Ishikawa (cell line): ENCODE data around the gene CRABP2.
A peak's percentile ranks its signal among the peaks of the same experiment; 100 is the strongest.

Experiments used
- CEBPB ChIP-seq: IDR thresholded peaks from 2 replicates; pipeline ENCODE4 v1.6.1; 2012
- CREB1 ChIP-seq: IDR thresholded peaks from 2 replicates; pipeline ENCODE4 v1.6.1; 2012; ENCODE audit warnings: low read depth
- EGR1 ChIP-seq: IDR thresholded peaks from 2 replicates; pipeline ENCODE4 v1.6.1; 2012
- EP300 ChIP-seq: IDR thresholded peaks from 2 replicates; pipeline ENCODE4 v1.6.1; 2012; ENCODE audit warnings: borderline replicate concordance
- FOXM1 ChIP-seq: IDR thresholded peaks from 2 replicates; pipeline ENCODE4 v1.6.1; 2012; ENCODE audit warnings: low read depth, borderline replicate concordance
- MAX ChIP-seq: IDR thresholded peaks from 2 replicates; pipeline ENCODE4 v1.6.1; 2012
- NFIC ChIP-seq: IDR thresholded peaks from 2 replicates; pipeline ENCODE4 v1.6.1; 2012
- RAD21 ChIP-seq: IDR thresholded peaks from 2 replicates; pipeline ENCODE4 v1.6.1; 2012; ENCODE audit warnings: low read depth
- REST ChIP-seq: IDR thresholded peaks from 2 replicates; pipeline ENCODE4 v1.6.1; 2012; ENCODE audit warnings: low read depth, mild to moderate bottlenecking
- TAF1 ChIP-seq: IDR thresholded peaks from 2 replicates; pipeline ENCODE4 v1.6.1; 2012; ENCODE audit warnings: low read depth, mild to moderate bottlenecking
- TCF12 ChIP-seq: IDR thresholded peaks from 2 replicates; pipeline ENCODE4 v1.6.1; 2012; ENCODE audit warnings: low read depth
- TEAD4 ChIP-seq: IDR thresholded peaks from 2 replicates; pipeline ENCODE4 v1.6.1; 2012
- USF1 ChIP-seq: IDR thresholded peaks from 2 replicates; pipeline ENCODE4 v1.6.1; 2012
- YY1 ChIP-seq: IDR thresholded peaks from 2 replicates; pipeline ENCODE4 v1.6.1; 2012; ENCODE audit warnings: low read depth
- ZBTB7A ChIP-seq: IDR thresholded peaks from 2 replicates; pipeline ENCODE4 v1.6.1; 2012; ENCODE audit warnings: low read depth

The CRABP2 gene

GRCh38 chr1:156750711-156751450, 45.5 kb upstream of the CRABP2 start:
- no peak for TF ChIP-seq REST
- TF ChIP-seq MAX = no peak; the same call in 1 of the 2 replicates
- TF ChIP-seq CEBPB = peak; percentile 91
- no peak for TF ChIP-seq FOXM1
- TF ChIP-seq YY1 = no peak
- no peak for TF ChIP-seq EP300
- no peak for TF ChIP-seq TEAD4
- no peak for TF ChIP-seq RAD21
- TF ChIP-seq USF1 = no peak
- TF ChIP-seq NFIC = no peak; the same call in 1 of the 2 replicates
- TF ChIP-seq TCF12 = no peak
- TF ChIP-seq TAF1 = peak; percentile 38
- TF ChIP-seq EGR1 = no peak
- TF ChIP-seq CREB1 = no peak
- TF ChIP-seq ZBTB7A = peak; percentile 34

- TF ChIP-seq YY1 (0 out of 2 replicates have a peak, but pooled peaks have one; percentile 22), TEAD4 (no peak), TAF1 (0 out of 2 replicates have a peak, but pooled peaks have one; percentile 30), REST (no peak), ZBTB7A (peak; percentile 37; the same call in 1 of the 2 replicates), MAX (peak; percentile 60), EGR1 (0 out of 2 replicates have a peak, but pooled peaks have one; percentile 39)
These were observed 44.8 kb upstream of the CRABP2 start for GRCh38 chr1:156750191-156750672.

- no peak for TF ChIP-seq FOXM1
- TF ChIP-seq ZBTB7A = no peak
- TF ChIP-seq CEBPB = no peak
- TF ChIP-seq TCF12 = no peak
- no peak for TF ChIP-seq EP300
- TF ChIP-seq RAD21 = no peak
- TF ChIP-seq REST = no peak
- no peak for TF ChIP-seq CREB1
- TF ChIP-seq MAX = no peak
- TF ChIP-seq EGR1 = no peak
- no peak for TF ChIP-seq YY1
- no peak for TF ChIP-seq NFIC
- no peak for TF ChIP-seq TAF1
These were observed 44.2 kb upstream of the CRABP2 start for GRCh38 chr1:156749419-156750118.
